HEK293 (cell line): ENCODE data around the gene KDM6A.
A peak's percentile ranks its signal among the peaks of the same experiment; 100 is the strongest.

Source experiments
- GFI1B ChIP-seq: fragments of 450-650 bp; formaldehyde crosslinking; IDR thresholded peaks from 2 replicates; pipeline ENCODE4 v1.5.1; 2016; ENCODE audit warnings: missing biosample characterization, missing genetic modification characterization
- MEIS1 ChIP-seq: sonication (generic); formaldehyde crosslinking; IDR thresholded peaks from 2 replicates; pipeline ENCODE4 v1.8.1; 2022; ENCODE audit warnings: missing genetic modification reagents, mild to moderate bottlenecking, borderline replicate concordance
- OVOL3 ChIP-seq: fragments of 450-650 bp; formaldehyde crosslinking; IDR thresholded peaks from 2 replicates; pipeline ENCODE4 v1.5.1; 2016; ENCODE audit warnings: missing biosample characterization, missing genetic modification characterization
- ZBTB7A ChIP-seq: fragments of 450-650 bp; formaldehyde crosslinking; IDR thresholded peaks from 2 replicates; pipeline ENCODE4 v1.5.1; 2016; ENCODE audit warnings: low read depth, missing biosample characterization, missing genetic modification characterization
- ZEB2 ChIP-seq: fragments of 450-650 bp; formaldehyde crosslinking; IDR thresholded peaks from 2 replicates; pipeline ENCODE4 v1.5.1; 2016; ENCODE audit warnings: missing biosample characterization, missing genetic modification characterization
- ZNF138 ChIP-seq: fragments of 450-650 bp; formaldehyde crosslinking; IDR thresholded peaks from 2 replicates; pipeline ENCODE4 v1.5.1; 2016; ENCODE audit warnings: missing biosample characterization, missing genetic modification characterization, borderline replicate concordance
- ZNF169 ChIP-seq: fragments of 450-650 bp; formaldehyde crosslinking; IDR thresholded peaks from 2 replicates; pipeline ENCODE4 v1.5.1; 2016; ENCODE audit warnings: missing biosample characterization, missing genetic modification characterization
- ZNF311 ChIP-seq: fragments of 450-650 bp; formaldehyde crosslinking; IDR thresholded peaks from 2 replicates; pipeline ENCODE4 v1.5.1; 2017; ENCODE audit warnings: missing biosample characterization, missing genetic modification characterization, borderline replicate concordance
- ZNF416 ChIP-seq: fragments of 450-650 bp; formaldehyde crosslinking; IDR thresholded peaks from 2 replicates; pipeline ENCODE4 v1.5.1; 2016; ENCODE audit warnings: missing biosample characterization, missing genetic modification characterization
- ZNF510 ChIP-seq: fragments of 450-650 bp; formaldehyde crosslinking; IDR thresholded peaks from 2 replicates; pipeline ENCODE4 v1.5.1; 2018; ENCODE audit warnings: mild to moderate bottlenecking, missing genetic modification characterization, missing biosample characterization; ENCODE audit not compliant: insufficient replicate concordance
- ZNF530 ChIP-seq: fragments of 450-650 bp; formaldehyde crosslinking; IDR thresholded peaks from 2 replicates; pipeline ENCODE4 v1.5.1; 2016; ENCODE audit warnings: low read depth, missing biosample characterization, missing genetic modification characterization
- ZNF548 ChIP-seq: fragments of 450-650 bp; formaldehyde crosslinking; IDR thresholded peaks from 2 replicates; pipeline ENCODE4 v1.5.1; 2016; ENCODE audit warnings: missing biosample characterization, missing genetic modification characterization
- ZSCAN23 ChIP-seq: fragments of 450-650 bp; formaldehyde crosslinking; IDR thresholded peaks from 2 replicates; pipeline ENCODE4 v1.5.1; 2016; ENCODE audit warnings: missing biosample characterization, missing genetic modification characterization
- TF ChIP-seq, protein P1 (sequence below): fragments of 450-650 bp; formaldehyde crosslinking; optimal IDR thresholded peaks from 2 replicates; pipeline ENCODE3; 2016; ENCODE audit warnings: missing biosample characterization, mild to moderate bottlenecking, missing genetic modification characterization
- TF ChIP-seq, protein P2 (sequence below): fragments of 450-650 bp; formaldehyde crosslinking; IDR thresholded peaks from 2 replicates; pipeline ENCODE4 v1.5.1; 2016; ENCODE audit warnings: missing biosample characterization, missing genetic modification characterization, low read depth
- TF ChIP-seq, protein P3 (sequence below): fragments of 450-650 bp; formaldehyde crosslinking; IDR thresholded peaks from 2 replicates; pipeline ENCODE4 v1.5.0; 2017; ENCODE audit warnings: missing biosample characterization, missing genetic modification characterization, borderline replicate concordance
- TF ChIP-seq, protein P4 (sequence below): fragments of 450-650 bp; formaldehyde crosslinking; IDR thresholded peaks from 2 replicates; pipeline ENCODE4 v1.5.1; 2016; ENCODE audit warnings: missing biosample characterization, missing genetic modification characterization, borderline replicate concordance
- TF ChIP-seq, protein P5 (sequence below): fragments of 450-650 bp; formaldehyde crosslinking; IDR thresholded peaks from 2 replicates; pipeline ENCODE4; 2016; ENCODE audit warnings: missing biosample characterization, missing genetic modification characterization
- TF ChIP-seq, protein P6 (sequence below): fragments of 450-650 bp; formaldehyde crosslinking; IDR thresholded peaks from 2 replicates; pipeline ENCODE4 v1.5.1; 2016; ENCODE audit warnings: missing biosample characterization, missing genetic modification characterization
- TF ChIP-seq, protein P7 (sequence below): fragments of 450-650 bp; formaldehyde crosslinking; IDR thresholded peaks from 2 replicates; pipeline ENCODE4 v1.5.1; 2016; ENCODE audit warnings: missing biosample characterization, missing genetic modification characterization
- TF ChIP-seq, protein P8 (sequence below): fragments of 450-650 bp; formaldehyde crosslinking; IDR thresholded peaks from 2 replicates; pipeline ENCODE4 v1.5.1; 2016; ENCODE audit warnings: missing biosample characterization, missing genetic modification characterization

The KDM6A gene

DNA sequence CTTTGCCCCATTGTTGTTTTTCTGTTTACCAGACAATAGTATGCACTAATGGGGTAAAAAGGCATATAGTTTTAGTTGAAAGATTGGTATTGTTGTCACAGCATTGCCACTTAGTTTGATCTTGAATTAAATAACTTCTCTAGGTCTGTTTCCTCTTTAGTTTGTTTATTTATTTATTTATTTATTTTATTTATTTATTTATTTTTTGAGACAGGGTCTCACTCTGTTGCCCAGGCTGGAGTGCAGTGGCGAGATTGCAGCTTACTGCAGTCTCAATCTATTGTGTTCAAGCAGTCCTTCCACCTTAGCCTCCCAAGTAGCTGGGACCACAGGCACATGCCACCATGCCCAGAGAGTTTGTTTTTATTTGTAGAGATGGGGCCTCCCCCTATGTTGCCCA lies 138.6 kb downstream of the KDM6A start (continued):
- TF ChIP-seq, protein P1, sequence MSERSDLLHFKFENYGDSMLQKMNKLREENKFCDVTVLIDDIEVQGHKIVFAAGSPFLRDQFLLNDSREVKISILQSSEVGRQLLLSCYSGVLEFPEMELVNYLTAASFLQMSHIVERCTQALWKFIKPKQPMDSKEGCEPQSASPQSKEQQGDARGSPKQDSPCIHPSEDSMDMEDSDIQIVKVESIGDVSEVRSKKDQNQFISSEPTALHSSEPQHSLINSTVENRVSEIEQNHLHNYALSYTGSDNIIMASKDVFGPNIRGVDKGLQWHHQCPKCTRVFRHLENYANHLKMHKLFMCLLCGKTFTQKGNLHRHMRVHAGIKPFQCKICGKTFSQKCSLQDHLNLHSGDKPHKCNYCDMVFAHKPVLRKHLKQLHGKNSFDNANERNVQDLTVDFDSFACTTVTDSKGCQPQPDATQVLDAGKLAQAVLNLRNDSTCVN (tag by site-specific recombination) = no peak
- TF ChIP-seq GFI1B (tag by site-specific recombination) (peak; percentile 56; the same call in 1 of the 2 replicates), OVOL3 (tag by site-specific recombination) (0 out of 2 replicates have a peak, but pooled peaks have one; percentile 46), ZNF416 (tag by site-specific recombination) (no peak), ZSCAN23 (no peak), ZNF138 (tag by site-specific recombination) (peak; percentile 66; the same call in 1 of the 2 replicates), ZNF169 (tag by site-specific recombination) (no peak), ZEB2 (tag by site-specific recombination) (no peak), MEIS1 (CRISPR knock-in tag) (no peak), ZNF548 (no peak), ZNF510 (tag by site-specific recombination) (peak; percentile 83), ZNF311 (tag by site-specific recombination) (no peak), ZBTB7A (tag by site-specific recombination) (no peak), ZNF530 (tag by site-specific recombination) (0 out of 2 replicates have a peak, but pooled peaks have one; percentile 60)
- TF ChIP-seq, protein P2, sequence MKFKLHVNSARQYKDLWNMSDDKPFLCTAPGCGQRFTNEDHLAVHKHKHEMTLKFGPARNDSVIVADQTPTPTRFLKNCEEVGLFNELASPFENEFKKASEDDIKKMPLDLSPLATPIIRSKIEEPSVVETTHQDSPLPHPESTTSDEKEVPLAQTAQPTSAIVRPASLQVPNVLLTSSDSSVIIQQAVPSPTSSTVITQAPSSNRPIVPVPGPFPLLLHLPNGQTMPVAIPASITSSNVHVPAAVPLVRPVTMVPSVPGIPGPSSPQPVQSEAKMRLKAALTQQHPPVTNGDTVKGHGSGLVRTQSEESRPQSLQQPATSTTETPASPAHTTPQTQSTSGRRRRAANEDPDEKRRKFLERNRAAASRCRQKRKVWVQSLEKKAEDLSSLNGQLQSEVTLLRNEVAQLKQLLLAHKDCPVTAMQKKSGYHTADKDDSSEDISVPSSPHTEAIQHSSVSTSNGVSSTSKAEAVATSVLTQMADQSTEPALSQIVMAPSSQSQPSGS (tag by site-specific recombination) = no peak
- TF ChIP-seq, protein P3, sequence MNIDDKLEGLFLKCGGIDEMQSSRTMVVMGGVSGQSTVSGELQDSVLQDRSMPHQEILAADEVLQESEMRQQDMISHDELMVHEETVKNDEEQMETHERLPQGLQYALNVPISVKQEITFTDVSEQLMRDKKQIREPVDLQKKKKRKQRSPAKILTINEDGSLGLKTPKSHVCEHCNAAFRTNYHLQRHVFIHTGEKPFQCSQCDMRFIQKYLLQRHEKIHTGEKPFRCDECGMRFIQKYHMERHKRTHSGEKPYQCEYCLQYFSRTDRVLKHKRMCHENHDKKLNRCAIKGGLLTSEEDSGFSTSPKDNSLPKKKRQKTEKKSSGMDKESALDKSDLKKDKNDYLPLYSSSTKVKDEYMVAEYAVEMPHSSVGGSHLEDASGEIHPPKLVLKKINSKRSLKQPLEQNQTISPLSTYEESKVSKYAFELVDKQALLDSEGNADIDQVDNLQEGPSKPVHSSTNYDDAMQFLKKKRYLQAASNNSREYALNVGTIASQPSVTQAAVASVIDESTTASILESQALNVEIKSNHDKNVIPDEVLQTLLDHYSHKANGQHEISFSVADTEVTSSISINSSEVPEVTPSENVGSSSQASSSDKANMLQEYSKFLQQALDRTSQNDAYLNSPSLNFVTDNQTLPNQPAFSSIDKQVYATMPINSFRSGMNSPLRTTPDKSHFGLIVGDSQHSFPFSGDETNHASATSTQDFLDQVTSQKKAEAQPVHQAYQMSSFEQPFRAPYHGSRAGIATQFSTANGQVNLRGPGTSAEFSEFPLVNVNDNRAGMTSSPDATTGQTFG = no peak
- TF ChIP-seq, protein P4, sequence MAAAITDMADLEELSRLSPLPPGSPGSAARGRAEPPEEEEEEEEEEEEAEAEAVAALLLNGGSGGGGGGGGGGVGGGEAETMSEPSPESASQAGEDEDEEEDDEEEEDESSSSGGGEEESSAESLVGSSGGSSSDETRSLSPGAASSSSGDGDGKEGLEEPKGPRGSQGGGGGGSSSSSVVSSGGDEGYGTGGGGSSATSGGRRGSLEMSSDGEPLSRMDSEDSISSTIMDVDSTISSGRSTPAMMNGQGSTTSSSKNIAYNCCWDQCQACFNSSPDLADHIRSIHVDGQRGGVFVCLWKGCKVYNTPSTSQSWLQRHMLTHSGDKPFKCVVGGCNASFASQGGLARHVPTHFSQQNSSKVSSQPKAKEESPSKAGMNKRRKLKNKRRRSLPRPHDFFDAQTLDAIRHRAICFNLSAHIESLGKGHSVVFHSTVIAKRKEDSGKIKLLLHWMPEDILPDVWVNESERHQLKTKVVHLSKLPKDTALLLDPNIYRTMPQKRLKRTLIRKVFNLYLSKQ (tag by site-specific recombination) = 0 out of 2 replicates have a peak, but pooled peaks have one; percentile 73
- TF ChIP-seq, protein P5, sequence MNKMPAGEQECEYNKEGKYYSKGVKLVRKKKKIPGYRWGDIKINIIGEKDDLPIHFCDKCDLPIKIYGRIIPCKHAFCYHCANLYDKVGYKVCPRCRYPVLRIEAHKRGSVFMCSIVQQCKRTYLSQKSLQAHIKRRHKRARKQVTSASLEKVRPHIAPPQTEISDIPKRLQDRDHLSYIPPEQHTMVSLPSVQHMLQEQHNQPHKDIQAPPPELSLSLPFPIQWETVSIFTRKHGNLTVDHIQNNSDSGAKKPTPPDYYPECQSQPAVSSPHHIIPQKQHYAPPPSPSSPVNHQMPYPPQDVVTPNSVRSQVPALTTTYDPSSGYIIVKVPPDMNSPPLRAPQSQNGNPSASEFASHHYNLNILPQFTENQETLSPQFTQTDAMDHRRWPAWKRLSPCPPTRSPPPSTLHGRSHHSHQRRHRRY (tag by site-specific recombination) = no peak
- TF ChIP-seq, protein P6, sequence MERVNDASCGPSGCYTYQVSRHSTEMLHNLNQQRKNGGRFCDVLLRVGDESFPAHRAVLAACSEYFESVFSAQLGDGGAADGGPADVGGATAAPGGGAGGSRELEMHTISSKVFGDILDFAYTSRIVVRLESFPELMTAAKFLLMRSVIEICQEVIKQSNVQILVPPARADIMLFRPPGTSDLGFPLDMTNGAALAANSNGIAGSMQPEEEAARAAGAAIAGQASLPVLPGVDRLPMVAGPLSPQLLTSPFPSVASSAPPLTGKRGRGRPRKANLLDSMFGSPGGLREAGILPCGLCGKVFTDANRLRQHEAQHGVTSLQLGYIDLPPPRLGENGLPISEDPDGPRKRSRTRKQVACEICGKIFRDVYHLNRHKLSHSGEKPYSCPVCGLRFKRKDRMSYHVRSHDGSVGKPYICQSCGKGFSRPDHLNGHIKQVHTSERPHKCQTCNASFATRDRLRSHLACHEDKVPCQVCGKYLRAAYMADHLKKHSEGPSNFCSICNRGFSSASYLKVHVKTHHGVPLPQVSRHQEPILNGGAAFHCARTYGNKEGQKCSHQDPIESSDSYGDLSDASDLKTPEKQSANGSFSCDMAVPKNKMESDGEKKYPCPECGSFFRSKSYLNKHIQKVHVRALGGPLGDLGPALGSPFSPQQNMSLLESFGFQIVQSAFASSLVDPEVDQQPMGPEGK (tag by site-specific recombination) = no peak
- TF ChIP-seq, protein P7, sequence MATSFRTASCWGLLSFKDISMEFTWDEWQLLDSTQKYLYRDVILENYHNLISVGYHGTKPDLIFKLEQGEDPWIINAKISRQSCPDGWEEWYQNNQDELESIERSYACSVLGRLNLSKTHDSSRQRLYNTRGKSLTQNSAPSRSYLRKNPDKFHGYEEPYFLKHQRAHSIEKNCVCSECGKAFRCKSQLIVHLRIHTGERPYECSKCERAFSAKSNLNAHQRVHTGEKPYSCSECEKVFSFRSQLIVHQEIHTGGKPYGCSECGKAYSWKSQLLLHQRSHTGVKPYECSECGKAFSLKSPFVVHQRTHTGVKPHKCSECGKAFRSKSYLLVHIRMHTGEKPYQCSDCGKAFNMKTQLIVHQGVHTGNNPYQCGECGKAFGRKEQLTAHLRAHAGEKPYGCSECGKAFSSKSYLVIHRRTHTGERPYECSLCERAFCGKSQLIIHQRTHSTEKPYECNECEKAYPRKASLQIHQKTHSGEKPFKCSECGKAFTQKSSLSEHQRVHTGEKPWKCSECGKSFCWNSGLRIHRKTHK (tag by site-specific recombination) = no peak
- TF ChIP-seq, protein P8, sequence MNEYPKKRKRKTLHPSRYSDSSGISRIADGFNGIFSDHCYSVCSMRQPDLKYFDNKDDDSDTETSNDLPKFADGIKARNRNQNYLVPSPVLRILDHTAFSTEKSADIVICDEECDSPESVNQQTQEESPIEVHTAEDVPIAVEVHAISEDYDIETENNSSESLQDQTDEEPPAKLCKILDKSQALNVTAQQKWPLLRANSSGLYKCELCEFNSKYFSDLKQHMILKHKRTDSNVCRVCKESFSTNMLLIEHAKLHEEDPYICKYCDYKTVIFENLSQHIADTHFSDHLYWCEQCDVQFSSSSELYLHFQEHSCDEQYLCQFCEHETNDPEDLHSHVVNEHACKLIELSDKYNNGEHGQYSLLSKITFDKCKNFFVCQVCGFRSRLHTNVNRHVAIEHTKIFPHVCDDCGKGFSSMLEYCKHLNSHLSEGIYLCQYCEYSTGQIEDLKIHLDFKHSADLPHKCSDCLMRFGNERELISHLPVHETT (tag by site-specific recombination) = no peak
- TF ChIP-seq, all 188 proteins: peak for 50
